Smooth muscle cell of trachea (primary cell): ENCODE data around the gene PLAAT2. TPM values are rescaled to one million over a fixed set of nuclear protein-coding genes. Genes with fewer than 3 reads are reported as not detected.

Experiments used
- total RNA-seq: library from RNA; depleted of rRNA; stranded (reverse); fragments of >200 nt; gene quantifications from 2 replicates; pipeline ENCODE4 v1.2.1, GENCODE V29; 2014

The PLAAT2 gene
- not detected in 2 replicates for total RNA-seq

GRCh38 chr11:63563201-63564055 lies at the start of gene PLAAT2:
TSS of gene PLAAT2 (minus strand) at chr11:63563379. CDS start at chr11:63563324, 55 bp downstream.

GRCh38 chr11:63536669-63537292 lies 26.4 kb downstream of the PLAAT2 start, which contains the start of gene PLAAT4:
TSS of gene PLAAT4 (plus strand) at chr11:63536808. CDS start at chr11:63536869, 61 bp downstream.

GRCh38 chr11:63505857-63506528 lies 57.2 kb downstream of the PLAAT2 start, which contains the start of gene LGALS12:
TSS of gene LGALS12 (plus strand) at chr11:63506084. CDS start at chr11:63506459, 375 bp downstream.

Other genes starting within 250 kb of the PLAAT2 start
- gene SLC22A9, start 193.6 kb downstream of the PLAAT2 start, total RNA-seq, result not detected in 2 replicates
- gene PLAAT5, start 72.2 kb downstream of the PLAAT2 start, total RNA-seq, result 0.17 TPM in 1 of 2 replicates, not detected in the other
- not detected in 2 replicates for gene LGALS12, start 57.3 kb downstream of the PLAAT2 start, total RNA-seq
- 13.2 and 23.2 TPM in 2 replicates for gene PLAAT4, start 26.6 kb downstream of the PLAAT2 start, total RNA-seq
- gene PLAAT3, start 51.1 kb upstream of the PLAAT2 start, total RNA-seq, result 11.6 and 12.4 TPM in 2 replicates
- gene ATL3, start 108.0 kb upstream of the PLAAT2 start, total RNA-seq, result 169 and 178 TPM in 2 replicates
- gene RTN3, start 118.1 kb upstream of the PLAAT2 start, total RNA-seq, result 96.1 and 102 TPM in 2 replicates
- 17.9 and 37.7 TPM in 2 replicates for gene ZFTA, start 205.4 kb upstream of the PLAAT2 start, total RNA-seq